ENCODE measurements around the gene SNIP1.
"Not testable (repeated sequence)": the region's sequence is repeated elsewhere in the genome, so short reads cannot be mapped to it uniquely, and the experiment has no call there.

GRCh38 chr1:37532418-37533156 lies 21.5 kb downstream of the SNIP1 start:
- not testable (repeated sequence) for TF ChIP-seq CTCF (IDR thresholded peaks at IDR 0.05; ENCODE audit: insufficient read depth, low read length); REST (IDR thresholded peaks at IDR 0.05; ENCODE audit: insufficient replicate concordance, low read depth); POLR2AphosphoS5 (IDR thresholded peaks at IDR 0.05; ENCODE audit: low read depth); GABPA (IDR thresholded peaks at IDR 0.05; ENCODE audit: low read depth)

All from HL-60 (cell line).